ENCODE results near the gene WDFY2.
A peak's percentile ranks its signal among the peaks of the same experiment; 100 is the strongest.

Gene WDFY2

GRCh38 chr13:51746802-51747201, 162.5 kb downstream of the WDFY2 start:
- no peak for DNase-seq

- no peak for DNase-seq
Measured at GRCh38 chr13:51747438-51748434, 163.5 kb downstream of the WDFY2 start.

- no peak for DNase-seq
Measured at GRCh38 chr13:51756651-51757050, 172.4 kb downstream of the WDFY2 start.

GRCh38 chr13:51758691-51759090, 174.4 kb downstream of the WDFY2 start:
- no peak for DNase-seq

- DNase-seq, result no peak
Measured at GRCh38 chr13:51759240-51759639, 175.0 kb downstream of the WDFY2 start.

- DNase-seq, result no peak
Measured at GRCh38 chr13:51760592-51760991, 176.3 kb downstream of the WDFY2 start.

- no peak for DNase-seq
Measured at GRCh38 chr13:51761643-51762350, 177.5 kb downstream of the WDFY2 start.

- DNase-seq, result no peak
Measured at GRCh38 chr13:51763486-51763885, 179.2 kb downstream of the WDFY2 start.

- DNase-seq, result peak; percentile 48
Measured at GRCh38 chr13:51764184-51765141, 180.2 kb downstream of the WDFY2 start.

GRCh38 chr13:51765142-51765515, 180.9 kb downstream of the WDFY2 start:
- no peak for DNase-seq

- DNase-seq, result no peak
Measured at GRCh38 chr13:51767100-51767499, 182.8 kb downstream of the WDFY2 start.

GRCh38 chr13:51768378-51768921, 184.2 kb downstream of the WDFY2 start:
- no peak for DNase-seq

GRCh38 chr13:51768976-51769375, 184.7 kb downstream of the WDFY2 start:
- DNase-seq, result no peak

GRCh38 chr13:51769455-51770127, 185.3 kb downstream of the WDFY2 start:
- no peak for DNase-seq

- DNase-seq, result no peak
Measured at GRCh38 chr13:51770160-51770559, 185.9 kb downstream of the WDFY2 start.

- DNase-seq, result no peak
Measured at GRCh38 chr13:51770681-51771417, 186.6 kb downstream of the WDFY2 start.

GRCh38 chr13:51771418-51772104, 187.3 kb downstream of the WDFY2 start:
- no peak for DNase-seq

GRCh38 chr13:51772105-51772455, 187.8 kb downstream of the WDFY2 start:
- no peak for DNase-seq

- DNase-seq, result no peak
Measured at GRCh38 chr13:51772781-51773180, 188.5 kb downstream of the WDFY2 start.

- no peak for DNase-seq
Measured at GRCh38 chr13:51773515-51773914, 189.3 kb downstream of the WDFY2 start.

GRCh38 chr13:51776179-51776578, 191.9 kb downstream of the WDFY2 start:
- DNase-seq, result no peak

Measured in SHP77 treated with DMSO at 0.1 percent for 48 hours (cell line).